H1 (cell line): Measurements from ENCODE around the gene WNT7A. TPM values are rescaled to one million over a fixed set of nuclear protein-coding genes. Genes with fewer than 3 reads are reported as not detected.

Source experiments
- CTCF ChIA-PET: fragments of 300-600 bp; sonication (Branson Sonifier 250); formaldehyde crosslinking; loops from one replicate; lab custom pipeline; 2021; ENCODE audit not compliant: partially characterized antibody; lab: Charles Lee
- POLR2A ChIA-PET: fragments of 300-600 bp; sonication (Branson Sonifier 250); formaldehyde crosslinking; loops from one replicate; lab custom pipeline; 2021; ENCODE audit warnings: inconsistent platforms; ENCODE audit not compliant: partially characterized antibody; lab: Charles Lee
- DNase-seq, 2 experiments: peaks; one replicate each; pipeline versions ENCODE4 v3.0.0 to v3.0.0-alpha.2; 2010 to 2022; ENCODE audit warnings: low spot score in 2 of 2, low read depth in 1 of 2, mixed read lengths in 1 of 2
- FAIRE-seq: peaks from 2 replicates; lab custom pipeline; 2011; peaks lifted over from hg19 to GRCh38; lab: Jason Lieb, UNC
- H2AFZ ChIP-seq: 2 replicates; pipeline ENCODE4 v1.8.1; 2012; ENCODE audit warnings: low read length, inconsistent platforms
- H2AK5ac ChIP-seq: 2 replicates; pipeline ENCODE4 v1.6.1; 2013; ENCODE audit warnings: low read depth, low read length
- H2BK120ac ChIP-seq: replicated peaks from 2 replicates; pipeline ENCODE3; 2013; ENCODE audit warnings: low read depth, low read length, inconsistent platforms
- H2BK12ac ChIP-seq: 2 replicates; pipeline ENCODE4 v1.6.1; 2013; ENCODE audit warnings: low read depth, low read length
- H2BK15ac ChIP-seq: 2 replicates; pipeline ENCODE4 v1.6.1; 2013; ENCODE audit warnings: low read length
- H2BK20ac ChIP-seq: 2 replicates; pipeline ENCODE4 v1.6.1; 2013; ENCODE audit warnings: low read length
- H2BK5ac ChIP-seq: 2 replicates; pipeline ENCODE4 v1.6.1; 2013; ENCODE audit warnings: low read depth, low read length
- H3K14ac ChIP-seq: 2 replicates; pipeline ENCODE4 v1.6.1; 2013; ENCODE audit warnings: inconsistent platforms; ENCODE audit not compliant: insufficient read length
- H3K18ac ChIP-seq: 2 replicates; pipeline ENCODE4 v1.6.1; 2013; ENCODE audit warnings: low read length; ENCODE audit errors: extremely low read depth
- H3K23ac ChIP-seq: 2 replicates; pipeline ENCODE4 v1.6.1; 2013; ENCODE audit warnings: inconsistent platforms; ENCODE audit not compliant: insufficient read length
- H3K23me2 ChIP-seq: 2 replicates; pipeline ENCODE4 v1.6.1; 2013; ENCODE audit warnings: low read depth, low read length
- H3K27ac ChIP-seq: 2 replicates; pipeline ENCODE4 v1.6.1; 2011; ENCODE audit warnings: low read depth, low read length, inconsistent platforms
- H3K27me3 ChIP-seq, 4 experiments: replicated peaks in 1 of 4; 1 replicate in 1 of 4; 2 replicates in 3 of 4; pipeline versions ENCODE4 v1.6.1 to v1.8.1; 2011 to 2013; ENCODE audit warnings: low read length in 3 of 4, mild to moderate bottlenecking in 3 of 4, inconsistent platforms in 2 of 4, mixed read lengths in 2 of 4, moderate library complexity in 1 of 4; ENCODE audit not compliant: control insufficient read depth in 3 of 4, insufficient read depth in 3 of 4; ENCODE audit errors: extremely low read depth in 1 of 4
- H3K36me3 ChIP-seq, 4 experiments: 2 replicates each; pipeline versions ENCODE4 v1.6.1 to v1.8.1; 2011 to 2013; ENCODE audit warnings: mild to moderate bottlenecking in 4 of 4, low read length in 3 of 4, moderate library complexity in 2 of 4, control low read depth in 1 of 4, inconsistent platforms in 1 of 4; ENCODE audit not compliant: insufficient read depth in 4 of 4, control insufficient read depth in 2 of 4
- H3K4ac ChIP-seq: replicated peaks from 2 replicates; pipeline ENCODE3; 2013; ENCODE audit warnings: low read length, low read depth, mixed read lengths, inconsistent platforms; ENCODE audit not compliant: insufficient read length
- H3K4me1 ChIP-seq, 4 experiments: replicated peaks in 1 of 4; 1 replicate in 1 of 4; 2 replicates in 3 of 4; pipeline versions ENCODE4 v1.6.1 to v1.8.1; 2011 to 2013; ENCODE audit warnings: low read length in 3 of 4, inconsistent platforms in 2 of 4, mixed read lengths in 1 of 4; ENCODE audit not compliant: insufficient read depth in 4 of 4, control insufficient read depth in 3 of 4
- H3K4me2 ChIP-seq, 2 experiments: 2 replicates each; pipeline versions ENCODE4 v1.6.1 to v1.8.1; 2011 to 2013; ENCODE audit warnings: low read depth in 2 of 2, low read length in 2 of 2, control low read depth in 1 of 2, inconsistent platforms in 1 of 2, mild to moderate bottlenecking in 1 of 2; ENCODE audit not compliant: insufficient read depth in 1 of 2
- H3K4me3 ChIP-seq, 4 experiments: fragments of 200-600, 300-600 bp in 1 of 4; sonication (generic), shearing (Covaris generic), sonication (Bioruptor Twin) in 1 of 4; 2 replicates each; pipeline versions ENCODE4 v1.5.1 to v1.8.1; 2011 to 2016; ENCODE audit warnings: low read length in 4 of 4, low read depth in 3 of 4, control low read depth in 2 of 4, inconsistent platforms in 2 of 4, mild to moderate bottlenecking in 2 of 4, mixed read lengths in 1 of 4, moderate library complexity in 1 of 4; ENCODE audit not compliant: insufficient read depth in 2 of 4; ENCODE audit errors: extremely low read depth in 1 of 4
- H3K56ac ChIP-seq: replicated peaks from 2 replicates; pipeline ENCODE3; 2013; ENCODE audit warnings: low read depth, mild to moderate bottlenecking, mixed read lengths, low read length, inconsistent platforms; ENCODE audit not compliant: insufficient read length
- H3K79me1 ChIP-seq: 2 replicates; pipeline ENCODE4 v1.6.1; 2013; ENCODE audit warnings: low read depth, low read length, control low read depth
- H3K79me2 ChIP-seq, 2 experiments: 2 replicates each; pipeline versions ENCODE4 v1.6.1 to v1.8.1; 2012 to 2013; ENCODE audit warnings: low read length in 2 of 2, mild to moderate bottlenecking in 2 of 2, inconsistent platforms in 1 of 2; ENCODE audit not compliant: insufficient read depth in 2 of 2, control insufficient read depth in 1 of 2
- H3K9ac ChIP-seq, 4 experiments: replicated peaks in 1 of 4; 1 replicate in 1 of 4; 2 replicates in 3 of 4; pipeline versions ENCODE4 v1.6.1 to v1.8.1; 2011 to 2013; ENCODE audit warnings: low read depth in 3 of 4, low read length in 3 of 4, control low read depth in 2 of 4, mild to moderate bottlenecking in 2 of 4, moderate library complexity in 2 of 4, inconsistent platforms in 1 of 4; ENCODE audit errors: extremely low read depth in 1 of 4
- H3K9me3 ChIP-seq, 2 experiments: 2 replicates each; pipeline versions ENCODE4 v1.6.1 to v1.8.1; 2012 to 2013; ENCODE audit warnings: mild to moderate bottlenecking in 2 of 2, moderate library complexity in 2 of 2, control low read depth in 1 of 2, inconsistent platforms in 1 of 2, low read depth in 1 of 2, low read length in 1 of 2, mixed read lengths in 1 of 2; ENCODE audit not compliant: insufficient read depth in 2 of 2
- H4K20me1 ChIP-seq, 2 experiments: replicated peaks in 1 of 2; 2 replicates each; pipeline versions ENCODE3 to v1.8.1; 2011 to 2013; ENCODE audit warnings: inconsistent platforms in 2 of 2, low read length in 2 of 2, mild to moderate bottlenecking in 1 of 2; ENCODE audit not compliant: insufficient read depth in 2 of 2, control insufficient read depth in 1 of 2
- H4K5ac ChIP-seq: 2 replicates; pipeline ENCODE4 v1.6.1; 2013; ENCODE audit warnings: low read length, low read depth, mixed read lengths, inconsistent platforms; ENCODE audit not compliant: insufficient read length
- H4K8ac ChIP-seq: 2 replicates; pipeline ENCODE4 v1.8.0; 2013; ENCODE audit warnings: mild to moderate bottlenecking, moderate library complexity, low read length, inconsistent platforms; ENCODE audit not compliant: insufficient read depth; ENCODE audit errors: extremely low read depth
- H4K91ac ChIP-seq: replicated peaks from 2 replicates; pipeline ENCODE3; 2013; ENCODE audit warnings: low read length, mixed read lengths, inconsistent platforms; ENCODE audit not compliant: insufficient read length
- CHD1 ChIP-seq: IDR thresholded peaks from 2 replicates; pipeline ENCODE4 v1.6.1; 2012; ENCODE audit warnings: low read depth, low read length, improper control_type of control experiment
- GABPA ChIP-seq: IDR thresholded peaks from 2 replicates; pipeline ENCODE4 v1.6.1; 2011; ENCODE audit warnings: mild to moderate bottlenecking, low read length, moderate library complexity, borderline replicate concordance; ENCODE audit not compliant: insufficient read depth
- GTF2F1 ChIP-seq: IDR thresholded peaks from 2 replicates; pipeline ENCODE4 v1.6.1; 2012; ENCODE audit warnings: low read depth, low read length, improper control_type of control experiment, borderline replicate concordance
- SAP30 ChIP-seq: fragments of 300-600 bp; sonication (generic); IDR thresholded peaks from 2 replicates; pipeline ENCODE4 v1.7.1; 2012; ENCODE audit warnings: low read length, moderate library complexity, mild to moderate bottlenecking, inconsistent platforms; ENCODE audit not compliant: insufficient read depth, insufficient replicate concordance
- SIN3A ChIP-seq, 2 experiments: IDR thresholded peaks in 1 of 2; conservative IDR thresholded peaks in 1 of 2; 2 replicates each; pipeline ENCODE4 v1.6.1; 2011 to 2012; ENCODE audit warnings: low read length in 2 of 2, improper control_type of control experiment in 1 of 2, low read depth in 1 of 2, mild to moderate bottlenecking in 1 of 2
- SP4 ChIP-seq: IDR thresholded peaks from 2 replicates; pipeline ENCODE4 v1.6.1; 2012; ENCODE audit warnings: low read length, inconsistent platforms
- TEAD4 ChIP-seq: IDR thresholded peaks from 2 replicates; pipeline ENCODE4 v1.6.1; 2012; ENCODE audit warnings: low read depth, low read length, inconsistent platforms, mixed read lengths
- WGBS, 2 experiments: shearing (Covaris generic) in 1 of 2; methylation state at CpG; one replicate each; pipeline versions ENCODE4 v1.1.6 to v1.1.7; 2013 to 2015; ENCODE audit warnings: low lambda C conversion rate in 2 of 2, mixed read lengths in 2 of 2, inconsistent platforms in 1 of 2, low coverage in 1 of 2, missing lambda C conversion rate in 1 of 2; ENCODE audit not compliant: insufficient replicate concordance in 2 of 2, insufficient coverage in 1 of 2, insufficient read length in 1 of 2; ENCODE audit errors: extremely low coverage in 1 of 2, missing lambda C conversion rate in 1 of 2; 5-methylcytosine and 5-hydroxymethylcytosine counted together
- polyA plus RNA-seq, 7 experiments: library from polyadenylated mRNA; depleted of rRNA in 3 of 7; stranded (reverse) in 5 of 7; unstranded in 2 of 7; fragments of >200 nt in 5 of 7; fragments of 200-250 nt in 2 of 7; gene quantifications; 1 replicate in 5 of 7; 2 replicates in 1 of 7; 4 replicates in 1 of 7; pipeline versions ENCODE4 v1.2.1 to v1.2.3, GENCODE V29; 2011 to 2013; ENCODE audit warnings: missing spikeins in 2 of 7, mixed read lengths in 2 of 7
- total RNA-seq: library from RNA; stranded (reverse); fragmentation: NEBNext Ultra II Directional; extraction: Animal tissue kit (Norgen Biotek cat#: 25700); gene quantifications from 2 replicates; pipeline ENCODE4 v1.2.1, GENCODE V29; 2021

Gene WNT7A
- total and polyA plus RNA-seq, 2 of the 8 experiments (the other 6 are each of a cell fraction or from before 2014, with no cell fraction given): 0.02 TPM; not detected in 1

- Histone ChIP-seq H2BK15ac (0 out of 2 replicates have a peak overlapping the region, but pooled peaks have one; percentile 46), H4K5ac (no peak overlapping the region), H3K56ac (no peak overlapping the region), H3K18ac (no peak overlapping the region), H3K36me3 (no peaks in the 10 kb centered on the region), H3K79me2 (no peaks in the 10 kb centered on the region), H3K4me2 (no peak overlapping the region), H2BK12ac (no peak overlapping the region), H2BK5ac (no peak overlapping the region), H2AFZ (no peak overlapping the region), H2AK5ac (no peak overlapping the region), H3K9me3 (peaks cover 5% of the 10 kb centered on the region in 2 experiments; a peak in 1 of 4 replicates), H4K91ac (no peak overlapping the region), H3K27ac (no peak overlapping the region), H2BK20ac (0 out of 2 replicates have a peak overlapping the region, but pooled peaks have one; percentile 32), H3K23me2 (no peaks in the 10 kb centered on the region), H3K4me3 (no peak overlapping the region), H2BK120ac (no peak overlapping the region), H3K9ac (no peak overlapping the region), H3K14ac (no peak overlapping the region), H4K20me1 (peaks cover 1 to 3% of the 10 kb centered on the region in 2 experiments), H3K27me3 (peaks cover 16 to 42% (median 22%) of the 10 kb centered on the region in 4 experiments), H3K4ac (no peak overlapping the region), H4K8ac (no peak overlapping the region), H3K79me1 (no peaks in the 10 kb centered on the region), H3K4me1 (peaks cover 2 to 15% (median 9%) of the 10 kb centered on the region in 4 experiments; a peak in 6 of 7 replicates), H3K23ac (no peak overlapping the region)
- DNase-seq (no peak), FAIRE-seq (no peak)
- CTCF ChIA-PET: interaction anchor here (1.5 to 3.0 kb wide), 3 partner anchors 8 to 15 kb away, joined by 3 to 17 read pairs (median 17); partner anchors contain the start of gene WNT7A
- 87% methylated on average over 4 of the region's 4 CpGs; no CpG with 5 or more reads in 1 of the 2 experiments for WGBS, 2 experiments
- POLR2A ChIA-PET: interaction anchor here (0.5 kb wide), 1 partner anchor 9 kb away, joined by 3 read pairs; no protein-coding TSS in a partner anchor
- TF ChIP-seq SP4 (no peak), GABPA (no peak), GTF2F1 (no peak), SAP30 (no peak), CHD1 (no peak), SIN3A (conservative IDR thresholded peaks at IDR 0.05 in 1 of 2, IDR thresholded peaks at IDR 0.05 in 1 of 2; ENCODE audit: low read depth in 1 of 2, low read length in 2 of 2) (no peak), TEAD4 (no peak)
These were observed 7.4 kb downstream of the WNT7A start for GRCh38 chr3:13872451-13872850.
